ENCODE results near the gene SLC8B1.

SLC8B1 gene

DNA sequence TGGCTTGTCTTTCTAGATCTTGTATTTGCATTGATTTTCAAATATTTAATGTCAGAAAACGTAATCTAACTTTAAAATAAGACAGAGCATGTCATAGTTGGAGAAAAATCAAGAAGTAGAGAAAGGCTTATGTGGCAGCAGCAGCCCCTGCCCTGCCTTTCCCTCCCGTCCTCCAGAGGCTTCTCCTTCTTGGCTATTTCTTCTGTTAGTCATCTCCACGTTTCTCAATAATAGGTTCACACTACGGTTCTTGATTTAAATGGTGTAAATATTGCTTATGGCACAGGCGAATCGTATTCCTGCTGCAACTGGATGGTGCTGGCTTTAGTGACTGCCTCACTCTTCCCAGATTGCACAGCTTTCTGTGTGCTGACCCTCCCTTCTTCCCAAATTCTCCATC lies 42.8 kb downstream of the SLC8B1 start:
- DNase-seq = no peak

- DNase-seq = no peak
Measured at GRCh38 chr12:113291586-113291985, 43.3 kb downstream of the SLC8B1 start.

DNA sequence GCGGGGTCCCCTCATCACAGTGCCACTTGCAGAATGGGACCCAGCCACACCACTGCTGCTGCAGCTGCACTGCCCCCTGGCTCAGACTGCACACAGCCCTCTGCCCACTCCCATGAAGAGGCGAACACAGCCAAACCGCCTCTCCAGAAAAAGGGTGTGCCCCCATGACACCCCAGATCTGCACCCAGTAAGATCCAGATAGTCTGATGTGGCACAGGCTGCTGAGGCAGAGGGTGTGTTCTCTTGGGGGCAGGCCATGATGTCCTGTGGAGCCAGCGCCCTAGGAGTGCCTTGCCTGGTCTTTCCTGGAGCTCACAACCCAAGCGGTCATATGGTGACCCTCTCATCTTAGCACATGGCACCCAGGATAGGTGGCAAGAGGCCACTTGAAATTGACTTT lies 44.4 kb downstream of the SLC8B1 start:
- no peak for DNase-seq

DNA sequence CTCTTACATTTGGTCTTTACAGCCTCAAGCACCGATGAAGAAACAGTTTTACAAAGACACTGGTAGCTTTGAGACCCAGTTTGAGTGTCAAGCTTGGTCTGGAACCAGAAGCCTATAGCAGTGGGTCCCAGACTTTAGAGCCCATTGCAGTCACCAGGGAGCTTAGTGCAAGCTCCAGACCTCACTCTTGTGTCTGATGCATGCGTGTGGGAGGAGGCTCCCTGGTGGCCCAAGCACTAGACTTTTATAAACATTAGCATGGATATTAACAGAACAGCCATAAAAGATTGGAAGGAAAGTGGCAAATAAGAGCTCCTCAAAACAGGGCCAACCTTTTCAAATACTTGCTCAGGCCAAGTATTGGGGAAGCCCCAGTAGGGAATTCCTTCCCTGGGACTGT lies 45.5 kb downstream of the SLC8B1 start:
- DNase-seq = no peak

DNA sequence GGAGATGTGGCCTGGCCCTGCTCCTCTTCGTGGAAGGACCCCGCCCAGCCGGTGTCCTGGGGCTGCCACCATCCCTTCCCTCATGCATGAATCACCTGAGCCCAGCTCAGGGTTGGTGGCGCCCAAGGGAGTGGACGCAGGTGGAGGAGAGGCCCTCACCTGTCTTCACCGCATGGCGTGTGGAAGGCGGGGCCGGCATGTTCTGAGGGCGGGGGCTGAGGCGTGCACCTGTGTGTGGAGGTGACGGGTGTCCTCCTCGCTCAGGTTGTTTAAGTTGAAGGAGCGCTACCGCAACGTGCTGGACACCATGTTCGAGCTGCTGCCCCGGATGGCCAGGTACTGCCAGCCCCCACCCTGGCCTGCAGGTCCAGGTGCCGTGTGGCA lies 47.0 kb downstream of the SLC8B1 start:
- no peak for DNase-seq

GRCh38 chr12:113287146-113287898 lies 47.6 kb downstream of the SLC8B1 start:
- DNase-seq = no peak

DNA sequence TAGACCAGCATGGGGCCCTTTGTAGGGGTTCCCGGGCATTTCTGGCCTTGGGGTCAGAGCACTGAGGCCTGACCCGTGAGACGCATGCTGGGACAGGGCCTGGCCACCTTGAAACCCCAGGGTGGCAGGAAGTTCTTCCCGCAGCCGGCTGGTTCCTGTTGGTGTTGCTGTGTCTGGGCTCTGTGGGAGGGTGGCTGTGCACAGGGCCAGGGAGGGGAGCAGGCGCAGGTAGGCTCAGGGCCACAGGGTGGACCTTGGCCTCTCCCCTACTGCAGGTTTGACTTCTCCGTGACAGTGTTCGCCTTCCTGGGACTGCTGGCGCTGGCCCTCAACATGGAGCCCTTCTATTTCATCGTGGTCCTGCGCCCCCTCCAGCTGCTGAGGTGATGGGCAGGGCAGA lies 48.2 kb downstream of the SLC8B1 start:
- DNase-seq = no peak

DNA sequence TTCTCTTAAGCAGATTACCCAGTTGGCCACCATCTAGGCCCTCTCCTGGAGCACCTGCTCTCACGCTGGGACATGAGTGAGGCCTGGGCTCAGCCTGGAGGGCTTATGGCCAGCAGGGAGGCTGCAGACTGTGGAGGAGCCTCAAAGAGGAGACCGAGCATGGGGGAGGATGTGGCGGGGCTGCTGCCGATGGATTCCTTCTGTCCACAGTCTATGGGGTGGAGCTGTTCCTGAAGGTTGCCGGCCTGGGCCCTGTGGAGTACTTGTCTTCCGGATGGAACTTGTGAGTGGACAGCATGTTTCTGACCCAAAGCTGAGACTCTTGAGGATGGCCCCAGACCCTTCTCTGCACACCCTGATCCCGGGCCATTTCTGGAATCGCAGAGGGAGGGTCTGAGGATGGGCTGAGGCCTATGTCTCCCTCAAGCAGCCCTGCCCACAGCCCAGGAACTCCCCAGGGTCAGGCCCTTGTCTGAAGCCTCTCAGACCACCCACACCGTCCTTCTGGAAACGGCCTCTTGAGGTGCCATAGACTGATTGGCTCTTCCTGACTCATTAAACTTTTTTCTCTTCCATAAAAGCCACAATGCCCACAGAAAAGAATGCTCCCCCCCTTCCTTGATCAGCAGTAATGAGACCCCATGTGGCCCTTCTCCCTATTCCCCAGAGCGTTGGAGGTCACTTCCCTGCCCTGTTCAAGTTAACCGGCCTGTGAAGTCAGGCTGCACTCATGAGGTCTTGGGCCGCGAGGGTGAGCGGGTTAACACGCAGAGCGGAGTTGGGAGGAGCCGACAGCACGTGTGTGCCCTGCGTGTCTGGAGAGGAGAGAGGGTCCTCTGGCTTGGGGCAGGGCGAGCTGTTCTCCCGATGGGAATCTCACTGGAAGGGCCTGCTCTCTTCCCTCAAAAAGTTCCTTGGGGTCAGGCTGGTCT lies 49.0 kb downstream of the SLC8B1 start:
- no peak for DNase-seq

- no peak for DNase-seq
Measured at GRCh38 chr12:113284751-113285150, 50.2 kb downstream of the SLC8B1 start.

GRCh38 chr12:113278633-113279032 lies 56.3 kb downstream of the SLC8B1 start:
- DNase-seq = no peak

DNA sequence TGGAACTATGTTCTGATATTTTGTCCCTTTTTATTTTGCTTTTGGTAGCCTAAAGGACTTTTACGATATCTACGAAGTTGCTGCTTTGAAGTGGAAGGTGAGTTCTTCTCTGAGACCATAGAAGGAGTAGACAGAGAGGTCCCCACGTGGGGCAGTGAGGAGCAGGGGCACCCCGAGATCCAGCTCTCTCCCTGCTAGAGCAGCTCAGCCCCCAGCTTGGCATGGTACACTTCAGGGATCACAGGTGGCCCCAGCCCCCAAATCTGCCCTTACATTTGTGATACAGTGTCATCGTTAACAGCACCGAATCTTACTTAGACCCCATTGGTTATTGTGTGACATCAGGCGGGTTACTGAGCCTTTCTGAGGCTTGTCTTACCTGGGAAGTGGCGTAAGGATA lies 56.8 kb downstream of the SLC8B1 start:
- no peak for DNase-seq

GRCh38 chr12:113277511-113277910 lies 57.4 kb downstream of the SLC8B1 start:
- no peak for DNase-seq

- DNase-seq = no peak
Measured at GRCh38 chr12:113276946-113277500, 57.9 kb downstream of the SLC8B1 start.

- DNase-seq = no peak
Measured at GRCh38 chr12:113276306-113276705, 58.6 kb downstream of the SLC8B1 start.

DNA sequence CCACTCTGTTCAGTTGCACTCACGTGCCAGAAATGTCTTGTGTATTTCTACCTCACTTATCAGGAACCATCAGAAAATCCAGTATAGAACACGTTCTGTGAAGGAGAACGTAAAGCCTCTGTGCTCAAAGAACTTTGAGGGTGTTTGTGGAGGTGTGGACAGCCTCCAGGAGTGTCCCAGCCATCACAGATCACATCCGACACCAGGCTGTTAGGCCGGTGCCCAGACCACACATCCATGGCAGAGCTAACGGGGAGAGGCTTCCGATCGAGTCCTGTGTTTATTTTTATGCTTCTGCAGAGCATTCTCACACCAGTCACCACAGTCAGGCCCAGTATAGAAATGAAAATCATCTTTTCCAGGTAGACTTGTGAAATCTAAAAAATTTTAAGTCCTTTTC lies 60.1 kb downstream of the SLC8B1 start:
- no peak for DNase-seq

DNA sequence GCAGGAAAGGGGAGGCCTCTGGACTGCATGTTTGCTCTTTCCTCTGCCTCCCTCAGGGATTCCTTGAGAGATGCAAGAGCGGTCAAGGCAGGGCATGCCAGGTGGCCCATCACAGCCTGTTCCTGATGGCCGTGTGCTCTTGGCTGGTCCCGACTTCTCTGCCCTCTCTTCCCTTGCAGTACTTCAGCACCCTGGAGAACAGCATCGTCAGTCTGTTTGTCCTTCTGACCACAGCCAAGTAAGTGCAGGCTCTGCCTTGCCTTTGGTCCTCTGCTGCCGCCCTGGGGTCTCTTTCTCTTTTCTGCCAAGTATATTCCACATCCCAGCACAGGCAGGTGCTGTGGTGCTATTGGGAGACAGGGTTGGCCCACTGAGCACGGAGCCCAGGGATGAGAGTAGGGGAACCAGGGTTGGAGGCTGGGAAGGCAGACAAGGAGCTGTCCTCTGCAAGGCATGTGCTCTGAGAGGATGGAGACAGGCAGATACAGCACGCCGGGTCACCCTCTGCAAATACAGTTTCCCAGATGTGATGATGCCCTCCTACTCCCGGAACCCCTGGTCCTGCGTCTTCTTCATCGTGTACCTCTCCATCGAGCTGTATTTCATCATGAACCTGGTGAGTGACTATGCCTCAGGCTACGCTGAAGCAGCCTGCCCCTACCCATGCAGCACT lies 61.7 kb downstream of the SLC8B1 start:
- DNase-seq = no peak

- DNase-seq = peak; percentile 47
Measured at GRCh38 chr12:113271853-113272561, 62.9 kb downstream of the SLC8B1 start.

- DNase-seq = no peak
Measured at GRCh38 chr12:113271466-113271852, 63.5 kb downstream of the SLC8B1 start.

DNA sequence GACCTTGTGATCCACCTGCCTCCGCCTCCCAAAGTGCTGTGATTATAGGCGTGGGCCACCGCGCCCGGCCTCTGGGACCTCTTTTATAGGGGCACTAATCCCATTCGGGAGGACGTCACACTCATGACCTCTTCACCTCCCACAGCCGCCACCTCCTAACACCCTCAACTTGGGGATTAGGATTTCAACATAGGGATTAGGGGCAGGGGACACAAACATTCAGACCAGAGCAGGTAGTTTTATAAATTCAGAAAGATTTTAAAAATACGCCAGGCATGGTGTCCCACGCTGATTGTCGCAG lies 64.2 kb downstream of the SLC8B1 start:
- DNase-seq = no peak

DNA sequence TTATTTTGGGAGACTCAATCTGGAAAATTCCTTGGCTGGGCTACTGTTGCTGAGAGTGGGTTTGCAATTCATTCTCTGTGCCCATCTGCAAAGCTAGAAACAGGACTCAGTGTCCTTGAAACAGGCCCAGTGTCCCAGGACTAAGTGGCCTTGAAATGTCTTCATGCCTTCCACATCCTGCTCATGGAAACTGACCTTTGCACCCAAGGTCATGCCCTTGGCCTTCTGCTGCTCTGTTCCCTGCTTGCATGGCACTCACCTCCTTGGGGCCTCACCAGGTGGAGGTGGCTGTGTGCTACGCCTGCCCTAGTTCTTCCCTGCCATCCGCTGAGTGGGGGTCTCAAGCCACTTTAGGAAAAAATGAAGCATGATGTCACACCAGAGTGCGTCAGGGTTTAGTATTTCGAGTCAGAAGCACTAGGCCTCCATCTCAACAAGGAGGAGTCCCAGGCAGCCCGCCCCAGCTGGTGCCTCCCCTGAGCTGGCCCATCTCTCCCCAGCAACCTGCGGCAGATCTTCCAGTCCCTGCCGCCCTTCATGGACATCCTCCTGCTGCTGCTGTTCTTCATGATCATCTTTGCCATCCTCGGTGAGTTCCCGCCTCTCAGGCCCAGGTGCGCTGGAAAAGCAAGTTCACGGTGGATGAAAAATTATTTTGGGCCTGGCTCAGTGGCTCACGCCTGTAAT lies 65.5 kb downstream of the SLC8B1 start:
- no peak for DNase-seq

- no peak for DNase-seq
Measured at GRCh38 chr12:113268621-113269020, 66.3 kb downstream of the SLC8B1 start.

DNA sequence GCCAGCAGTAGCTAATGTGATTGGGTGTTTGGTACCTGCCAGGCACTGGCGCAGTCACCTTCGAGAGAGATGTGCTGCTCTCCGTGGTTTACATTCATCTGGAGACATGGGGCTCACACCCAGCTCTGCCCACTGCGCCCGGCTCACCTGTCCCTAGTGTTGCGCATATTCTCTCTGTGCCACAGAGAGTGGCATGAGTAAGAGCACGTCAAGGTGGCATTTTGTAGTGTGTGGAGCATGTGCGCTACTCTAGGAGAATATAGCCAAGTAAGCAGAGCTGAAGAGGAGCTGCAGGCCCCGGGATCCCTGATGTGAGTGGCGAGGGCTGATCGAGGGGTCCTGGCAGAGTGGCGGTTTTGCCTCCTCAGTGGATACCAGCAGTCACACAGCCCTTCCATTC lies 66.8 kb downstream of the SLC8B1 start:
- DNase-seq = no peak

All from stimulated activated CD8-positive, alpha-beta memory T cell treated with anti-CD3 and anti-CD28 coated beads, Interleukin-4, amount 100 ng/mL, for 48 hours (primary cell).